Measurements from ENCODE around the gene GFER.
A peak's percentile ranks its signal among the peaks of the same experiment; 100 is the strongest.

GFER gene

DNA sequence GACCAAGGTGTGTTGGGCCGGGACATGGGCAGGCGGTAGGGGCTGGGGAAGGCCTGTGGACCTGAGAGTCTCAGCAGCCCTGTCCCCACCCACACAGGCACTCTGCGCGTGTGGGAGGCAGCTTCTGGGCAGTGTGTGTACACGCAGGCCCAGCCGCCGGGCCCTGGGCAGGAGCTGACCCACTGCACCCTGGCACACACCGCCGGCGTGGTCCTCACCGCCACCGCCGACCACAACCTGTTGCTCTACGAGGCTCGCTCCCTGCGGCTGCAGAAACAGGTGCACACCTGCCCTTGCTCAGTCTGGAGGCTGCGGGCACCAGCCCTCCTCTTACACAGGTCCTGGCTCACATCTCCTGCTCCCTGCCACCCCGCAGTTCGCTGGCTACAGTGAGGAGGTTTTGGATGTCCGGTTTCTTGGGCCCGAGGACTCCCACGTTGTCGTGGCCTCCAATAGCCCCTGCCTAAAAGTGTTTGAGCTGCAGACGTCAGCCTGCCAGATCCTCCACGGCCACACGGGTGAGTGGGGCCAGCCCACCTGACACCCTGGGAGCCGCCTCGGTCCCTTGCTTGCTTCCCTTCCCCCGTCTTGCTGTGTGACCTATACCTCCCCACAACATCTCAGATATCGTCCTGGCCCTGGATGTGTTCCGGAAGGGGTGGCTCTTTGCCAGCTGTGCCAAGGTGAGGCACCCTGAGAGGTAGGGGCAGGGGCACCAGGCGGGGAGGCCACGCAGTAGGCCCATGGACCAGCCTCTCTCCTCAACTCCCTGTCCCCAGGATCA lies 8.4 kb upstream of the GFER start:
- DNase-seq = no peak

DNA sequence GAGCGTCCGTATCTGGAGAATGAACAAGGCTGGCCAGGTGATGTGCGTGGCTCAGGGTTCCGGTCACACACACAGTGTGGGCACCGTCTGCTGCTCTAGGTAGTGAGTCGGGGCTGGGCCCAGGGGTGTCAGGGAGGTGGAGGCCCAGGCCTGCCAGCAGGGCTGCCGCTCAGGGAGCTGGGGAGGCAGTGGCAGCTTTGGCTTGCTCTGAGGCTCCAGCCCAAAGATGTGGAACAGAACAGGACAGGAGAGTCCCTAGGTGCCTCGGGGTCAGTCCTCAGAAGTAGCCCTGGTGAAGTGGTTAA lies 7.8 kb upstream of the GFER start:
- DNase-seq = no peak

- no peak for DNase-seq
Measured at GRCh38 chr16:1976951-1977874, 6.8 kb upstream of the GFER start.

DNA sequence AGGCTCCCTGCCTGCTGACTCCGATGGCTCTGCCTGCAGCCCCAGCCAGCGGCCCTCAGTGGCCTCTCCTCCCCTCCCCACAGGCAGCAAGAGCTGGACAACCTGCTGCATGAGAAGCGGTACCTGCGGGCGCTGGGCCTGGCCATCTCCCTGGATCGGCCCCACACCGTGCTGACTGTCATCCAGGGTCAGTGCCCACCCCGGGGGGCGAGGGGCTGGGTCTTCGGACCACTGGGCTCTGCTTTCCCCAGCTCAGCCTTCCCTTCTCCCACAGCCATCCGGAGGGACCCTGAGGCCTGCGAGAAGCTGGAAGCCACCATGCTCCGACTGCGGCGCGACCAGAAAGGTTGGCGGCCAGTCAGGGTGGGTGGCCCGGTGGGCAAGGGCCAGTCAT lies 6.1 kb upstream of the GFER start:
- DNase-seq = no peak

GRCh38 chr16:1978476-1979120 lies 5.4 kb upstream of the GFER start:
- DNase-seq = no peak

DNA sequence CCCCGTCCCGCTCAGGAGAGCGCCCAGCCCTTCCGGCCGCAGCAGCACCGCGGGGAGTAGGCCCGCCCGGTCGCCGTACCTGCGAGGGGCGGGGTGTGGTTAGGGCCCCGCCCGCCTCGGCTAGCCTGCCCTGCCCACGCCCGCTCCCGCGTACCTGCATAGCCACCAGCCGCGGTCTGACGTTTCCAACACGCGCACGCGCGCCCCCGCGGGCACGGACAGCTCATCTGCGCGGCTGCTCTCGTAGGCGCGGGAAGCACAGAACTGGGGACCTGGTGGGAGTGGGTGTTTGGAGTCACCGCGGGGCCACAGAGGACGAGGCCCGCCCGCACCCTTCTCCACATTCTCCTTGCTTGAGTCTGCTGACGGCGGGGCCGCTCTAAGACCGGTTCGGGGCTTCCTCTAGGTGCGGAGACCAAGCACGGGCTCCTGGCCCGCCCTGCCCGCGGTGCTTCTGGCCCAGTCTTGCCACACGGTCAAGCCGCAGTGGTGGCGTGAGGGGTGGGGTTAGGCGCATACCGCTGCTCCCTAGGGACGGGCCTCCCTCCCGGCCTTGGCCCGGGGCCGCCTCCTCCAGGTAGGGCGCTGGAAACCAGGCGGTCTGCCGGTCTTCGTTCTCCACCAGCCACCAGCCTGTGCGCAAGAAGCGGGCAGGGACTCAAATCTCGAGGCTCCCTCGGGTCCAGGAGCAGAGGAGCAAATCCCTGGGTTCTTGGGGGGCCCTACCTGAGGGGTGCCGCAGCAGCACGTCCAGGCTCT lies 4.5 kb upstream of the GFER start:
- DNase-seq = no peak

GRCh38 chr16:1980030-1980769 lies 3.8 kb upstream of the GFER start:
- DNase-seq = peak; percentile 55

DNA sequence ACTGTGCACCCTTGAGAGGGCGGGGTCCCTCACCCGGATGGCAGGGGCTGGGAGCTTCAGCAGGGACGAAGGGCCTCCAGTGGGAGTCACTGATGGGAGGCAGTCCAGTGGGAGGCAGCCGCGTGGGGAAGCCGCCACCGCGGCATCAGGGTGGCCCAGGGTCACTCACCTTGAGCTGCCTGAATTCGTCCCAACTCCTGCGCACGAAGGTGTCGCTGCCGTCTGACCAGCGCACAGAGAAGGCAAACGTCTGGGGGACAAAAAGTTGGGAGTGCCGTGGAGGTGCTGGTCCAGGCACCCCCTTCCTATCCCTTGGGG lies 3.3 kb upstream of the GFER start:
- no peak for DNase-seq

GRCh38 chr16:1981398-1981836 lies 2.6 kb upstream of the GFER start, which contains the start of gene NOXO1:
Gene NOXO1 (minus strand): TSS chr16:1981469. CDS start chr16:1981179, 290 bp downstream.
- DNase-seq = no peak

- DNase-seq = peak; percentile 56
Measured at GRCh38 chr16:1982013-1982433, 2.0 kb upstream of the GFER start.

DNA sequence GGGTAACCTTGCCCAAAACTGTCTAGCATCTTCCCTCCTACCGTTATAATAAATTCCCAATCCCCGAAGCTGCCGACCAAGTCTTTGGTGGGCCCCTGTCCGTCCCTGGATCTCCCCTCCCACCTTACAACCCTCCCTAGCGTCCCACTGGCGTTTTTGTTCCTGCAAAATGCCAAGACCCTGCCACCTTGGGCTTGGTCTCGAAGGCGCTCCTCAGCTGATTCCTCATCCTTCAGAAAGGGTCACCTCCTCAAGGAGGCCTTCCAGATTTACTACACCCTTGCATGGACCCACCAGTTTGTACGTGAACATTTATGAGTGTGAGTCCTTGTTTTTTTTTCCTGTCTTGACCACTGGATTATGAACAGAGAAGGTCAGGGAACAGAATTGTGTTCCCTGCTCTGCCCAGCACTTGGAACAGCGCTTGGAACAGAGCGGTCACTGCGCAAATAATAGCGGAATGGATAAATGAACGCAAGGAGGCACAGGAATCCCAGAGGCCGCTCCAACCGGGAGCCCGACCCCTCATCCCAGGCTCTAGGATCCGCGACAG lies 926 bp upstream of the GFER start:
- no peak for DNase-seq

DNA sequence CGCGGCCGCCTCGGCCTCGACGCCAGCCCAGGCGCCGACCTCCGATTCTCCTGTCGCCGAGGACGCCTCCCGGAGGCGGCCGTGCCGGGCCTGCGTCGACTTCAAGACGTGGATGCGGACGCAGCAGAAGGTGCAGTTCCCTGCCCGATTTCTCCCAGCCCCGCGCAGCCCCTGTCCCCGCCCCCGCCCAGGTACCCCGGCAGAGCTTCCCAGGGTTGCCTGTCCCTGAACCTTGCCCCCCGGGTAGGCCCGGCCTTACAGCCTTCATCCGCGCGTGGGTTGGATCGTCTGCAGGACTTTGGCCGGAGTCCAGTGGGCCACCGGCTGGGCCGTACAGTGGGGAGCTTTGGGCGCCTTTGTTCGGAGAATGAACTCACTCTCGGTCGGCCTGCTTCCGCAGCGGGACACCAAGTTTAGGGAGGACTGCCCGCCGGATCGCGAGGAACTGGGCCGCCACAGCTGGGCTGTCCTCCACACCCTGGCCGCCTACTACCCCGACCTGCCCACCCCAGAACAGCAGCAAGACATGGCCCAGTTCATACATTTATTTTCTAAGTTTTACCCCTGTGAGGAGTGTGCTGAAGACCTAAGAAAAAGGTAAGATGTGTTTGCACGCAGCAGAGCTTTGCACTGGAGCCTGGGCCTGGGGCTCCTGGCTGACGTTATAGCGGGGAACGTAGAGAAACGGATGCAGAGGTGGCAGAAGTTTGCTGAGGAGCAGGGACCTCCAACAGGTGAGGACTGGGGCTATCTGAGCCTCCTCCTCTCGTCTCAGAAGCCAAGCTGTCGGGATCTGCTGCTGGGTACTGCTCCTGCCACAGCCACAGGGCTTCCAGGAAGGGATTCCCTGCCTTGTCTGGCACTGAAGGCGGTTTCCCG lies 593 bp downstream of the GFER start:
- DNase-seq = peak; percentile 57

- no peak for DNase-seq
Measured at GRCh38 chr16:1985466-1986150, 1.6 kb downstream of the GFER start.

- DNase-seq = no peak
Measured at GRCh38 chr16:1987198-1987597, 3.2 kb downstream of the GFER start.

- no peak for DNase-seq
Measured at GRCh38 chr16:1989209-1990100, 5.5 kb downstream of the GFER start, which contains the start of gene SYNGR3. Gene SYNGR3 (plus strand): TSS chr16:1989970. CDS start chr16:1990103, 133 bp downstream.

GRCh38 chr16:1990101-1990350 lies 6.0 kb downstream of the GFER start:
- DNase-seq = no peak

DNA sequence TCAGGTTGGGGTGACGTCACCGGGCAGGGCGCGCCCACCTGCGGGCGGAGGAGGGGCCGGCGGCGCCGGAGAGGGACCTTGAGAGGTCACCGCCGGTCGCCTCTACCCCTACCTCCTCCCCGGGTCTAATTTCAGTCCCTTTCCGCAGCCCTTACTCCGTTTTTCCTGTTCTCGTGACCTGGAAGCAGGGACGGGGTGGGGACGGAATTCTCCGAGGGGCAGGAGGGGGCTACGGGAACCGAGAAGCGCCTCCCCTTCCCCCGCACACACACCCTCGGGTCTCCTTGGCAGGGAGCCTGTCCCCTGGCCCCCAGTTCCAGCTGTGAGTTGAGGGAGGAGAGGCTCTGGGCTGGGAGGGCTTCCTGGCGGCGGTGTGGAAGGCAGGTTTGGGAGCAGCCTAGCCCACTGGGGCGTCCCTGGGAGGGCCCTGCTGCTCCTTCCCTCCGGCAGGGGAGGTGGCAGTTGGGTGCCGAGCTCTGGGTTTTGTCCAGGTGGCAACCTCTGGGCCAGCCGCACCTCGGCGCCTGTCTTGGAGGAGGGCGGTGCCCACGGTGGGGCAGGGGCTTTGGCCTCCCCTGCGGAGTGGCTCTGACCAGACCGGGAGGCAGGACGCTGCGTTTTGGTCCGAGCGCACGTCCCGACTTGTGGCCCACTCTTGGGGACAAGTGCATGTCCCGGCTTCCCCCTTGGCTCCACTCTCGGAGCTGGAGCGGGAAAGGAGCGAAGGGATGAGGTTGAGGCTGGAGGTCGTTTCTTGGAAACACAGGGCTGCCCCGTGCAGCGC lies 6.5 kb downstream of the GFER start:
- DNase-seq = no peak

GRCh38 chr16:1991135-1991551 lies 7.2 kb downstream of the GFER start:
- DNase-seq = no peak

DNA sequence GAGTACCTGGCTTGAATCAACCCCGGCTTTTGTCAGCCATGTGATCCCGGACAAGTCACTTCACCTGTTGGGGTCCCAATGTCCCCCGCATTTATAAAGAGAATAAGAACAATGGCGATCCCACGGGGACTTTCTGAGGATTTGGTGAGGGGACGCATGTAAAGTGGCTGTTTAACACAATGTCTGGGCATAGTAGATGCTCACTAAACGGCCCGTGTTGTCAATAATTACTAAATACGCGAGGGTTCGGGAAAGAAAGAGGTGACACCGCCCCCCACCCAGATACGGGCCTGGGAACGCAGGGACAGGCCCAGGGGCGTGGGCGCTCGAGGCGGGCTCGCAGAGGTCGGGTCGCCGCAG lies 7.6 kb downstream of the GFER start:
- DNase-seq = no peak
